Neural cell (in vitro differentiated cells): Measurements from ENCODE around the gene IPO9.

ENCODE experiments used
- POLR2AphosphoS5 ChIP-seq: IDR thresholded peaks from 2 replicates; pipeline ENCODE4 v1.6.1; 2012
- TF ChIP-seq, protein P1 (sequence below): IDR thresholded peaks from 2 replicates; pipeline ENCODE4 v1.6.1; 2012; ENCODE audit warnings: borderline replicate concordance
- TF ChIP-seq, protein P2 (sequence below): fragments of 450-650 bp; IDR thresholded peaks from 2 replicates; pipeline ENCODE4 v1.5.1; 2014; ENCODE audit warnings: antibody characterized with exemption, mild to moderate bottlenecking, moderate library complexity; ENCODE audit not compliant: poor library complexity, severe bottlenecking

DNA sequence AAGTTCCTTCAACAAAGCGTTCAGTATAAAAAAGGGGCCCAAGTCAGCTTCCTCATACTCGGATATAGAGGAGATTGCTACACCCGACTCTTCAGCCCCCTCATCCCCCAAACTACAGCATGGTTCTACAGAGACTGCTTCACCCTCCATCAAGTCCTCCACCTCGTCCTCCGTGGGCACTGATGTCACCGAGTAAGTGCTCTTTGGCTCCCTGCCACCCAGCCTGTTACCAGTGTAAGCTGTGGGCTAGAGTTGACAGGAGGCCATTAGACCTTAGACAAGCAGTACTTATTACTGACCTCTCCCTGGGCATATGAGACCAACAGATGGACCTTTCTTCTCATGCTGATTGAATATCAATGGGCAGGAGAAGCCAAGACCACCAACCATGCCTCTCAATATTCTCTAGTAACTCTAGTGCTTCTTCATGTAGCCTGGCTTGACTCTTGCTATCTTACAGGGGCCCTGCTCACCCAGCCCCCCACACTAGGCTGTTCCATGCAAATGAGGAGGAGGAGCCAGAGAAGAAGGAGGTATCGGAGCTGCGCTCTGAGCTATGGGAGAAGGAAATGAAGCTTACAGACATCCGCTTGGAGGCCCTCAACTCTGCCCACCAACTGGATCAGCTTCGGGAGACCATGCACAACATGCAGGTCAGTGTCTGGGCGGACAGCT lies 20.9 kb upstream of the IPO9 start:
- TF ChIP-seq, protein P1, sequence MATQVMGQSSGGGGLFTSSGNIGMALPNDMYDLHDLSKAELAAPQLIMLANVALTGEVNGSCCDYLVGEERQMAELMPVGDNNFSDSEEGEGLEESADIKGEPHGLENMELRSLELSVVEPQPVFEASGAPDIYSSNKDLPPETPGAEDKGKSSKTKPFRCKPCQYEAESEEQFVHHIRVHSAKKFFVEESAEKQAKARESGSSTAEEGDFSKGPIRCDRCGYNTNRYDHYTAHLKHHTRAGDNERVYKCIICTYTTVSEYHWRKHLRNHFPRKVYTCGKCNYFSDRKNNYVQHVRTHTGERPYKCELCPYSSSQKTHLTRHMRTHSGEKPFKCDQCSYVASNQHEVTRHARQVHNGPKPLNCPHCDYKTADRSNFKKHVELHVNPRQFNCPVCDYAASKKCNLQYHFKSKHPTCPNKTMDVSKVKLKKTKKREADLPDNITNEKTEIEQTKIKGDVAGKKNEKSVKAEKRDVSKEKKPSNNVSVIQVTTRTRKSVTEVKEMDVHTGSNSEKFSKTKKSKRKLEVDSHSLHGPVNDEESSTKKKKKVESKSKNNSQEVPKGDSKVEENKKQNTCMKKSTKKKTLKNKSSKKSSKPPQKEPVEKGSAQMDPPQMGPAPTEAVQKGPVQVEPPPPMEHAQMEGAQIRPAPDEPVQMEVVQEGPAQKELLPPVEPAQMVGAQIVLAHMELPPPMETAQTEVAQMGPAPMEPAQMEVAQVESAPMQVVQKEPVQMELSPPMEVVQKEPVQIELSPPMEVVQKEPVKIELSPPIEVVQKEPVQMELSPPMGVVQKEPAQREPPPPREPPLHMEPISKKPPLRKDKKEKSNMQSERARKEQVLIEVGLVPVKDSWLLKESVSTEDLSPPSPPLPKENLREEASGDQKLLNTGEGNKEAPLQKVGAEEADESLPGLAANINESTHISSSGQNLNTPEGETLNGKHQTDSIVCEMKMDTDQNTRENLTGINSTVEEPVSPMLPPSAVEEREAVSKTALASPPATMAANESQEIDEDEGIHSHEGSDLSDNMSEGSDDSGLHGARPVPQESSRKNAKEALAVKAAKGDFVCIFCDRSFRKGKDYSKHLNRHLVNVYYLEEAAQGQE: no peak
- TF ChIP-seq, protein P2, sequence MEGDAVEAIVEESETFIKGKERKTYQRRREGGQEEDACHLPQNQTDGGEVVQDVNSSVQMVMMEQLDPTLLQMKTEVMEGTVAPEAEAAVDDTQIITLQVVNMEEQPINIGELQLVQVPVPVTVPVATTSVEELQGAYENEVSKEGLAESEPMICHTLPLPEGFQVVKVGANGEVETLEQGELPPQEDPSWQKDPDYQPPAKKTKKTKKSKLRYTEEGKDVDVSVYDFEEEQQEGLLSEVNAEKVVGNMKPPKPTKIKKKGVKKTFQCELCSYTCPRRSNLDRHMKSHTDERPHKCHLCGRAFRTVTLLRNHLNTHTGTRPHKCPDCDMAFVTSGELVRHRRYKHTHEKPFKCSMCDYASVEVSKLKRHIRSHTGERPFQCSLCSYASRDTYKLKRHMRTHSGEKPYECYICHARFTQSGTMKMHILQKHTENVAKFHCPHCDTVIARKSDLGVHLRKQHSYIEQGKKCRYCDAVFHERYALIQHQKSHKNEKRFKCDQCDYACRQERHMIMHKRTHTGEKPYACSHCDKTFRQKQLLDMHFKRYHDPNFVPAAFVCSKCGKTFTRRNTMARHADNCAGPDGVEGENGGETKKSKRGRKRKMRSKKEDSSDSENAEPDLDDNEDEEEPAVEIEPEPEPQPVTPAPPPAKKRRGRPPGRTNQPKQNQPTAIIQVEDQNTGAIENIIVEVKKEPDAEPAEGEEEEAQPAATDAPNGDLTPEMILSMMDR: no peak
- TF ChIP-seq POLR2AphosphoS5: no peak
